OCI-LY1 (cell line): ENCODE results near the gene SLC26A8.

ENCODE experiments used
- EZH2 ChIP-seq: fragments of 200-600 bp; sonication (generic), shearing (Covaris generic); IDR thresholded peaks from 2 replicates; pipeline ENCODE4 v1.8.0; 2017; ENCODE audit warnings: borderline replicate concordance, mixed run types, mild to moderate bottlenecking, antibody characterized with exemption, low read length, moderate library complexity, mixed read lengths
- TF ChIP-seq, protein P1 (sequence below): fragments of 200-600 bp; sonication (generic), shearing (Covaris generic); IDR thresholded peaks from 2 replicates; pipeline ENCODE4 v1.5.1; 2017; ENCODE audit warnings: mild to moderate bottlenecking, antibody characterized with exemption, low read length, moderate library complexity, mixed read lengths

DNA sequence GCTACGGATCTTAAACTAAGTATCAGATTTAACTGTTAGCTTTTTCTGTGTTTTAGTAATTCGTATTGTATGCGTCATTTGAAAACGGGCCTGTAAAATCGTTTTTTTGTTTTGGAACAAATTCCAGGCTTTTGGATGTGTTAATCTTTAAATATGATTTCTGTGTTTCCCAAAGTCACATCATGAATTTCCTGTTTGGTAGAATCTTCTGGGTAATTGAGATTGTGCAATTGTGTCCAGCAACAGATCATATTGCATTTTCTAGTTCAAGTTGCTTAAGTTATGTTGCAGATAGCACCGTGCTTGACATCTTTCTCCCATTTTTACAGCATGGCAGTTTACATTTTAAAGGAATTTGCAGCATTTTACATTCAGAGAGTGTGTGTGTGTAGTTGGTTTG, 5.0 kb upstream of the SLC26A8 start:
- TF ChIP-seq, protein P1, sequence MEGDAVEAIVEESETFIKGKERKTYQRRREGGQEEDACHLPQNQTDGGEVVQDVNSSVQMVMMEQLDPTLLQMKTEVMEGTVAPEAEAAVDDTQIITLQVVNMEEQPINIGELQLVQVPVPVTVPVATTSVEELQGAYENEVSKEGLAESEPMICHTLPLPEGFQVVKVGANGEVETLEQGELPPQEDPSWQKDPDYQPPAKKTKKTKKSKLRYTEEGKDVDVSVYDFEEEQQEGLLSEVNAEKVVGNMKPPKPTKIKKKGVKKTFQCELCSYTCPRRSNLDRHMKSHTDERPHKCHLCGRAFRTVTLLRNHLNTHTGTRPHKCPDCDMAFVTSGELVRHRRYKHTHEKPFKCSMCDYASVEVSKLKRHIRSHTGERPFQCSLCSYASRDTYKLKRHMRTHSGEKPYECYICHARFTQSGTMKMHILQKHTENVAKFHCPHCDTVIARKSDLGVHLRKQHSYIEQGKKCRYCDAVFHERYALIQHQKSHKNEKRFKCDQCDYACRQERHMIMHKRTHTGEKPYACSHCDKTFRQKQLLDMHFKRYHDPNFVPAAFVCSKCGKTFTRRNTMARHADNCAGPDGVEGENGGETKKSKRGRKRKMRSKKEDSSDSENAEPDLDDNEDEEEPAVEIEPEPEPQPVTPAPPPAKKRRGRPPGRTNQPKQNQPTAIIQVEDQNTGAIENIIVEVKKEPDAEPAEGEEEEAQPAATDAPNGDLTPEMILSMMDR = no peak
- no peak for TF ChIP-seq EZH2
